ENCODE measurements around the gene TFEC. TPM values are rescaled to one million over a fixed set of nuclear protein-coding genes. Genes with fewer than 3 reads are reported as not detected.

Gene TFEC
- polyA plus RNA-seq, 1 of the 3 experiments (the other 2 are of a cell fraction), result not detected

DNA sequence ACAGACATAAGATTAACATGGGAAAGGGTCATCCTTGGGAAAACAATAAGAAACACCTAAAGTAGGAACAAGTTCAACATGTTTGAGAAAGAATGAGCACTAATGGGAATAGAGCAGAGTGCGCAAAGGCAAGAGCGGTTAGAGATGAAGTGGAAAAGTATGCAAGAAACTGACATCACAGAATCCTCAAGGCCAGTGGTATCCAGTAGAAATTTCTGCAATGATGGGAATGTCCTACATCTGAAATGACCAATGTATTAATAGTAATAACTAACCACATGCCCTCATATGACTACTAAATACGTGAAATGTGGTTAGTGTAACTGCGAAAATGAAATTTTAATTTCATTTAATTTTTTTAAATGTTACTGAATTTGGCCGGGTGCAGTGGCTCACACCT is 54.8 kb downstream of the TFEC start (continued):
- TF ChIP-seq, protein P1, sequence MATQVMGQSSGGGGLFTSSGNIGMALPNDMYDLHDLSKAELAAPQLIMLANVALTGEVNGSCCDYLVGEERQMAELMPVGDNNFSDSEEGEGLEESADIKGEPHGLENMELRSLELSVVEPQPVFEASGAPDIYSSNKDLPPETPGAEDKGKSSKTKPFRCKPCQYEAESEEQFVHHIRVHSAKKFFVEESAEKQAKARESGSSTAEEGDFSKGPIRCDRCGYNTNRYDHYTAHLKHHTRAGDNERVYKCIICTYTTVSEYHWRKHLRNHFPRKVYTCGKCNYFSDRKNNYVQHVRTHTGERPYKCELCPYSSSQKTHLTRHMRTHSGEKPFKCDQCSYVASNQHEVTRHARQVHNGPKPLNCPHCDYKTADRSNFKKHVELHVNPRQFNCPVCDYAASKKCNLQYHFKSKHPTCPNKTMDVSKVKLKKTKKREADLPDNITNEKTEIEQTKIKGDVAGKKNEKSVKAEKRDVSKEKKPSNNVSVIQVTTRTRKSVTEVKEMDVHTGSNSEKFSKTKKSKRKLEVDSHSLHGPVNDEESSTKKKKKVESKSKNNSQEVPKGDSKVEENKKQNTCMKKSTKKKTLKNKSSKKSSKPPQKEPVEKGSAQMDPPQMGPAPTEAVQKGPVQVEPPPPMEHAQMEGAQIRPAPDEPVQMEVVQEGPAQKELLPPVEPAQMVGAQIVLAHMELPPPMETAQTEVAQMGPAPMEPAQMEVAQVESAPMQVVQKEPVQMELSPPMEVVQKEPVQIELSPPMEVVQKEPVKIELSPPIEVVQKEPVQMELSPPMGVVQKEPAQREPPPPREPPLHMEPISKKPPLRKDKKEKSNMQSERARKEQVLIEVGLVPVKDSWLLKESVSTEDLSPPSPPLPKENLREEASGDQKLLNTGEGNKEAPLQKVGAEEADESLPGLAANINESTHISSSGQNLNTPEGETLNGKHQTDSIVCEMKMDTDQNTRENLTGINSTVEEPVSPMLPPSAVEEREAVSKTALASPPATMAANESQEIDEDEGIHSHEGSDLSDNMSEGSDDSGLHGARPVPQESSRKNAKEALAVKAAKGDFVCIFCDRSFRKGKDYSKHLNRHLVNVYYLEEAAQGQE (IDR thresholded peaks at IDR 0.05; ENCODE audit: low read depth, low read length), result no peak

DNA sequence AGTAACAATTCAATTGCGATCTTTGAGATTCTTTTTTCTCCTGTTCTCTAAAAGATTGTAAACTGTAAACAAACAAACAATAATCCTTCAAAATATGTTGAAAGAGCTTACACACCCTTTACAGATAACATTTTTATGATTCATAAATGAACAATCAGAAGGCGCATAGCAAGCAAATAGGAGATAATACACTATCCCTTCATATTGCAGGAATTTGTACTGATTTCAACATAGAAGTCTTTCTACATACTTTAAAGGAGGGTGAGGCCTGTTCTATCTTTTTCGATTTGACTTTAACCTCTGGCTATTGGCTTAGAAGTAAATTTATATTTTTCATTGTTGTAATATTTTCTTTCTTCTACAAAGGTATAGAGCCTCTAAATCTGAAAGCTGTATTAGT is 57.2 kb downstream of the TFEC start:
- Histone ChIP-seq H3K4me1 (ENCODE audit: control insufficient read depth in 1 of 2, insufficient read depth in 2 of 2, low read depth in 1 of 2, low read length in 1 of 2) (no peaks in the 10 kb centered on the region), H3K36me3 (replicated peaks in 1 of 2; ENCODE audit: control insufficient read depth in 1 of 2, insufficient read depth in 2 of 2, low read length in 1 of 2) (no peaks in the 10 kb centered on the region), H3K4me2 (no peak overlapping the region), H3K79me2 (ENCODE audit: insufficient read depth) (no peaks in the 10 kb centered on the region), H2AFZ (ENCODE audit: low read depth) (no peak overlapping the region), H3K27ac (ENCODE audit: low read depth in 2 of 2, low read length in 1 of 2) (no peak overlapping the region), H3K9me2 (no peaks in the 10 kb centered on the region), H3K27me3 (ENCODE audit: insufficient read depth) (peaks cover 7% of the 10 kb centered on the region; the same call in 1 of the 2 replicates), H4K20me1 (ENCODE audit: insufficient read depth) (no peaks in the 10 kb centered on the region), H3K9me3 (no peaks in the 10 kb centered on the region), H3F3A (replicated peaks; ENCODE audit: insufficient read depth) (no peaks in the 10 kb centered on the region), H3K9ac (no peak overlapping the region), H3K4me3 (ENCODE audit: low read depth in 2 of 2, low read length in 1 of 2) (no peak overlapping the region)
- TF ChIP-seq, protein P2, sequence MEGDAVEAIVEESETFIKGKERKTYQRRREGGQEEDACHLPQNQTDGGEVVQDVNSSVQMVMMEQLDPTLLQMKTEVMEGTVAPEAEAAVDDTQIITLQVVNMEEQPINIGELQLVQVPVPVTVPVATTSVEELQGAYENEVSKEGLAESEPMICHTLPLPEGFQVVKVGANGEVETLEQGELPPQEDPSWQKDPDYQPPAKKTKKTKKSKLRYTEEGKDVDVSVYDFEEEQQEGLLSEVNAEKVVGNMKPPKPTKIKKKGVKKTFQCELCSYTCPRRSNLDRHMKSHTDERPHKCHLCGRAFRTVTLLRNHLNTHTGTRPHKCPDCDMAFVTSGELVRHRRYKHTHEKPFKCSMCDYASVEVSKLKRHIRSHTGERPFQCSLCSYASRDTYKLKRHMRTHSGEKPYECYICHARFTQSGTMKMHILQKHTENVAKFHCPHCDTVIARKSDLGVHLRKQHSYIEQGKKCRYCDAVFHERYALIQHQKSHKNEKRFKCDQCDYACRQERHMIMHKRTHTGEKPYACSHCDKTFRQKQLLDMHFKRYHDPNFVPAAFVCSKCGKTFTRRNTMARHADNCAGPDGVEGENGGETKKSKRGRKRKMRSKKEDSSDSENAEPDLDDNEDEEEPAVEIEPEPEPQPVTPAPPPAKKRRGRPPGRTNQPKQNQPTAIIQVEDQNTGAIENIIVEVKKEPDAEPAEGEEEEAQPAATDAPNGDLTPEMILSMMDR (IDR thresholded peaks at IDR 0.05), result no peak
- TF ChIP-seq GABPA (IDR thresholded peaks at IDR 0.05; ENCODE audit: low read depth) (no peak), JUND (IDR thresholded peaks at IDR 0.05) (no peak), CHD2 (IDR thresholded peaks at IDR 0.05; ENCODE audit: low read length, partially characterized antibody) (no peak)
- TF ChIP-seq, protein P3, sequence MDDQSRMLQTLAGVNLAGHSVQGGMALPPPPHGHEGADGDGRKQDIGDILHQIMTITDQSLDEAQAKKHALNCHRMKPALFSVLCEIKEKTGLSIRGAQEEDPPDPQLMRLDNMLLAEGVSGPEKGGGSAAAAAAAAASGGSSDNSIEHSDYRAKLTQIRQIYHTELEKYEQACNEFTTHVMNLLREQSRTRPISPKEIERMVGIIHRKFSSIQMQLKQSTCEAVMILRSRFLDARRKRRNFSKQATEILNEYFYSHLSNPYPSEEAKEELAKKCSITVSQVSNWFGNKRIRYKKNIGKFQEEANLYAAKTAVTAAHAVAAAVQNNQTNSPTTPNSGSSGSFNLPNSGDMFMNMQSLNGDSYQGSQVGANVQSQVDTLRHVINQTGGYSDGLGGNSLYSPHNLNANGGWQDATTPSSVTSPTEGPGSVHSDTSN (IDR thresholded peaks at IDR 0.05), result no peak
- no peak for DNase-seq
- CTCF ChIA-PET, result no interaction called here
- 18% methylated on average over 3 of the region's 3 CpGs for WGBS (ENCODE audit: low lambda C conversion rate)
- POLR2A ChIA-PET, result no interaction called here

DNA sequence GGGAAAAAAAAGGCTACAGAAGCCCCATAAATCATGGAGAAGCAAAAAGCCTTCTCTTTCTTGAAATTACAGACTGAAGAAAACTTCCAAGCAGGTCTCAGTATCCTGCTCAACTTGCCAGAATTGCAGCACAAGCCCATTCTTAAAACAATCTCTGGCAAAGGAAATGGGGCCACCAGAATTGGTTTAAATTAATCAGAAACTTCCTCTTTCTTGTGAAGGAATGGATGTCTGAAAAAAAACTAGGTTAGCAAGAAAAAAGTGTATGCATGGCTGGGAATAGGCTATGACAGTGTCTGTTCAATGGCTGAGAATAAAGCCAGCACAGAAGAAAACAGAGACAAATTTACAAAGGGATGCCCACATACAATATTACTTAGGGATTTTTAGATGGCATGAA is 59.1 kb downstream of the TFEC start:
- no peaks in the 10 kb centered on the region for H3K9me2 ChIP-seq
- H3K9me3 ChIP-seq, result no peaks in the 10 kb centered on the region
- ChIA-PET POLR2A (no interaction called here), CTCF (no interaction called here)
- no peak overlapping the region for H2AFZ ChIP-seq (ENCODE audit: low read depth)
- H3K9ac ChIP-seq, result no peak overlapping the region
- H3K79me2 ChIP-seq (ENCODE audit: insufficient read depth), result no peaks in the 10 kb centered on the region
- no peak overlapping the region for H3K4me3 ChIP-seq (ENCODE audit: low read depth in 2 of 2, low read length in 1 of 2)
- H3K4me1 ChIP-seq (ENCODE audit: control insufficient read depth in 1 of 2, insufficient read depth in 2 of 2, low read depth in 1 of 2, low read length in 1 of 2), result no peaks in the 10 kb centered on the region
- no peaks in the 10 kb centered on the region for H3F3A ChIP-seq (replicated peaks; ENCODE audit: insufficient read depth)
- H4K20me1 ChIP-seq (ENCODE audit: insufficient read depth), result no peaks in the 10 kb centered on the region
- no peak overlapping the region for H3K4me2 ChIP-seq
- DNase-seq, result no peak
- no peaks in the 10 kb centered on the region for H3K36me3 ChIP-seq (replicated peaks in 1 of 2; ENCODE audit: control insufficient read depth in 1 of 2, insufficient read depth in 2 of 2, low read length in 1 of 2)
- no peak overlapping the region for H3K27ac ChIP-seq (ENCODE audit: low read depth in 2 of 2, low read length in 1 of 2)
- H3K27me3 ChIP-seq (ENCODE audit: insufficient read depth), result peaks cover 5% of the 10 kb centered on the region; the same call in 1 of the 2 replicates
- TF ChIP-seq, protein P4, sequence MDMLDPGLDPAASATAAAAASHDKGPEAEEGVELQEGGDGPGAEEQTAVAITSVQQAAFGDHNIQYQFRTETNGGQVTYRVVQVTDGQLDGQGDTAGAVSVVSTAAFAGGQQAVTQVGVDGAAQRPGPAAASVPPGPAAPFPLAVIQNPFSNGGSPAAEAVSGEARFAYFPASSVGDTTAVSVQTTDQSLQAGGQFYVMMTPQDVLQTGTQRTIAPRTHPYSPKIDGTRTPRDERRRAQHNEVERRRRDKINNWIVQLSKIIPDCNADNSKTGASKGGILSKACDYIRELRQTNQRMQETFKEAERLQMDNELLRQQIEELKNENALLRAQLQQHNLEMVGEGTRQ (IDR thresholded peaks at IDR 0.05; ENCODE audit: borderline replicate concordance, low read depth, low read length), result no peak
- no peak for TF ChIP-seq NRF1 (IDR thresholded peaks at IDR 0.05; ENCODE audit: low read depth, low read length)
- TF ChIP-seq RCOR1 (IDR thresholded peaks at IDR 0.05; ENCODE audit: low read length), result no peak
- no peak for TF ChIP-seq RXRA (IDR thresholded peaks at IDR 0.05; ENCODE audit: borderline replicate concordance, low read depth)
- no peak for TF ChIP-seq ELF1 (IDR thresholded peaks at IDR 0.05)
- TF ChIP-seq SMC3 (IDR thresholded peaks at IDR 0.05; ENCODE audit: low read depth, low read length), result no peak
- TF ChIP-seq, protein P5, sequence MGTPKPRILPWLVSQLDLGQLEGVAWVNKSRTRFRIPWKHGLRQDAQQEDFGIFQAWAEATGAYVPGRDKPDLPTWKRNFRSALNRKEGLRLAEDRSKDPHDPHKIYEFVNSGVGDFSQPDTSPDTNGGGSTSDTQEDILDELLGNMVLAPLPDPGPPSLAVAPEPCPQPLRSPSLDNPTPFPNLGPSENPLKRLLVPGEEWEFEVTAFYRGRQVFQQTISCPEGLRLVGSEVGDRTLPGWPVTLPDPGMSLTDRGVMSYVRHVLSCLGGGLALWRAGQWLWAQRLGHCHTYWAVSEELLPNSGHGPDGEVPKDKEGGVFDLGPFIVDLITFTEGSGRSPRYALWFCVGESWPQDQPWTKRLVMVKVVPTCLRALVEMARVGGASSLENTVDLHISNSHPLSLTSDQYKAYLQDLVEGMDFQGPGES (IDR thresholded peaks at IDR 0.05; ENCODE audit: low read depth, low read length), result no peak
- TF ChIP-seq GABPA (IDR thresholded peaks at IDR 0.05; ENCODE audit: low read depth), result no peak
- TF ChIP-seq FOSL2 (IDR thresholded peaks at IDR 0.05; ENCODE audit: borderline replicate concordance, low read depth), result no peak
- TF ChIP-seq, protein P3 (IDR thresholded peaks at IDR 0.05), result no peak
- no peak for TF ChIP-seq FOXJ3 (CRISPR knock-in tag; IDR thresholded peaks at IDR 0.05)
